Measurements from ENCODE around the gene OR5D13. TPM values are rescaled to one million over a fixed set of nuclear protein-coding genes. Genes with fewer than 3 reads are reported as not detected.

The OR5D13 gene, protein sequence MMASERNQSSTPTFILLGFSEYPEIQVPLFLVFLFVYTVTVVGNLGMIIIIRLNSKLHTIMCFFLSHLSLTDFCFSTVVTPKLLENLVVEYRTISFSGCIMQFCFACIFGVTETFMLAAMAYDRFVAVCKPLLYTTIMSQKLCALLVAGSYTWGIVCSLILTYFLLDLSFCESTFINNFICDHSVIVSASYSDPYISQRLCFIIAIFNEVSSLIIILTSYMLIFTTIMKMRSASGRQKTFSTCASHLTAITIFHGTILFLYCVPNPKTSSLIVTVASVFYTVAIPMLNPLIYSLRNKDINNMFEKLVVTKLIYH
- total RNA-seq (2014; rRNA removed; shearing (Covaris generic)) = not detected in 2 replicates
- not detected in 2 replicates for polyA plus RNA-seq (2015; cell fraction: cytosol; rRNA removed)
- polyA plus RNA-seq (2015; cell fraction: nucleus; rRNA removed) = not detected in 2 replicates

DNA sequence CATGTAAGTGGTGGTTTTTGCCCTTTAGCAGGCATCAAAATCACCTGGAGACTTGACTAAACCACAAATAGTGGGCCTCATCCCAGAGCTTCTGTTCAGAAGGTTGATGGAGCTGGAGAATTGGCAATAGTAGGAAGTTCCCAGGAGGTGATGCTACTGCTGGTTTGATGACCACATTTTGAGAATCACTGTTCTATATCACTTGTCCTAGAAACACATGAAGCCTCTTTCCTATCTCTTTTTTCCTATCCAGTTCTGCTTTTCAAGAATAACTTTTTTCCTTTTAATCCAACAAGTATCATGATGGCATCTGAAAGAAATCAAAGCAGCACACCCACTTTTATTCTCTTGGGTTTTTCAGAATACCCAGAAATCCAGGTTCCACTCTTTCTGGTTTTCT is at the start of gene OR5D13:
Gene OR5D13, plus strand, starts transcription at position 301 of the 400 bp plus-strand sequence. Its CDS starts 0 bp downstream, at position 301.
- no peak for DNase-seq (ENCODE audit: low read depth)

DNA sequence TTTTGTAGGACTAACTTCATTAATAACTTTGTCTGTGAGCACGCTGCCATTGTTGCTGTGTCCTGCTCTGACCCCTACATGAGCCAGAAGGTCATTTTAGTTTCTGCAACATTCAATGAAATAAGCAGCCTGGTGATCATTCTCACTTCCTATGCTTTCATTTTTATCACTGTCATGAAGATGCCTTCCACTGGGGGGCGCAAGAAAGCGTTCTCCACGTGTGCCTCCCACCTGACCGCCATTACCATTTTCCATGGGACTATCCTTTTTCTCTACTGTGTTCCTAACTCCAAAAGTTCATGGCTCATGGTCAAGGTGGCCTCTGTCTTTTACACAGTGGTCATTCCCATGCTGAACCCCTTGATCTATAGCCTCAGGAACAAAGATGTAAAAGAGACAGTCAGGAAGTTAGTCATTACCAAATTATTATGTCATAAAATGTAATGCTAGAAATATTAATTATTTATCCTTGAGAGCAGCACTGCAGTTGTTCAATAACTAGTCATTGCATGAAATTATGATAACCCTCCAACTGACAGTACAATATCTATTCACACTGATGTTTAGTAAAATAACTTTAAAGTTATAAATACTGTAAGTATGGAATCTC is 46.4 kb upstream of the OR5D13 start:
- DNase-seq (ENCODE audit: low read depth) = peak; percentile 30

DNA sequence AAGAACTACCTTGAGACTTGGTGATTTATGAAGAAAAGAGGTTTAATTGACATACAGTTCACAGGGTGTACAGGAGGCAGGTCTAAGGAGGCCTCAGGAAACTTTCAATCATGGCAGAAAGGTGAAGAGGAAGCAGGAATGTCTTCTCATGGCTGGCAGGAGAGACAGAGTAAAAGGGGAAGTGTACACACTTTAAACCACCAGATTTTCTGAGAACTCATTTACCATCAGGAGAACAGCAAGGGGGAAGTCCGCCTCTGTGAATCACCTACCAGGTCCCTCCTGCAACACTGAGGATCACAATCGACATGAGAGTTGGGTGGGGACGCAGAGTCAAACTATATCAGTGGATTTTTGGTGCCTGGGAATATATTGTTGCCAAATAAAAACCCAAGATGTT is 40.3 kb upstream of the OR5D13 start:
- DNase-seq (ENCODE audit: low read depth) = no peak

DNA sequence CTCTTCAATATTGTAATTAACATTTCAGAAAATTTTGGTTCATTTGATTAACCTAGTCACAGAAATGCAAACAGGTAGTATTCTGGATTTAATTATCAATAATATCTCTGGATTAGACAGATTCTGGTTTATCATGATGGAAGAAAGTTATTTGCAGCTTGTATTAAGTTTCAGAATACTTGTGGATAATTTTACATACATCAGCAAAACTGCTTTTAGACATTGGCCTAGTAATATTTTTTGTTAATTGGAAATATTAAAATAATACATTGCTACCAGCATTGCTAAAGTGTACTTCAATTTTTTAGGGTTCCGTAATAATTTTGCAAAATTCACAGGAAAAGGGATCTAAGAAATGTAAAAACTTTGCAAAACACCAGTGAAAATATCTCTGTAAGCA is 18.4 kb downstream of the OR5D13 start:
- no peak for DNase-seq (ENCODE audit: low read depth)

DNA sequence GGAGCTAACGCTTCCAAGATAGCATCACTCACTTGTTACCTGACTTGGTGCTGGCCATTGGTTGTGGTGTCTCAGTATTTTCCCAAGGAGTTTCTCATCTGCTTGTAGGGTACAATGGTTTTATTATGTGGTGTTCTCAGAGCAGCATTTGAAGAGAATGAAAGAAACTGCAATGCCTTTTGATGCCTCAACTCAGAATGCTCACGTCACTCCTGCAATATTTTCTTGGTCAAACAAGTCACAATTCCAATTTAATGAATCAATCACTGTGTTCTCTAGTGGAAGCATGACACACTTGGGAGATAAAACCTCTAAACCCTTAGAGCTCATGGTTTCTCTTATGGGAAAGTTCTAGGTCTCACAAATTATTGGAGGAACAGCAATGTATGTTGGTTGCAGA is 20.1 kb downstream of the OR5D13 start:
- DNase-seq (ENCODE audit: low read depth) = no peak

DNA sequence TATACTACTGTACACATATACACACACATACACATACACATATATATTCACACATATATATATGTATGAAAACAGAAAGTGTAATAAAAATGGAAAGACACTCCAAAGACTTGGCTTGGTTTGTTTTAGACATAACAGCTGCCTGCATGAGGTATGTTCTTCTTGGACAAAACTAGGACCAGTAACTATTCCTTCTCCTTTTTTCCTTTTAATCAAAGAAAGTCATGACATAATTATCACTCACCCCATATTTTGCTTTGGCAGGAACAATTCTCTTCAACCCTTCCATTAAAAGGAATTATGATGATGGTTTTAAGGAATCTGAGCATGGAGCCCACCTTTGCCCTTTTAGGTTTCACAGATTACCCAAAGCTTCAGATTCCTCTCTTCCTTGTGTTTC is 22.0 kb downstream of the OR5D13 start, which contains the start of gene OR5D14:
Gene OR5D14, plus strand, starts transcription at position 301 of the 400 bp plus-strand sequence. Its CDS starts 0 bp downstream, at position 301.
- no peak for DNase-seq (ENCODE audit: low read depth)

DNA sequence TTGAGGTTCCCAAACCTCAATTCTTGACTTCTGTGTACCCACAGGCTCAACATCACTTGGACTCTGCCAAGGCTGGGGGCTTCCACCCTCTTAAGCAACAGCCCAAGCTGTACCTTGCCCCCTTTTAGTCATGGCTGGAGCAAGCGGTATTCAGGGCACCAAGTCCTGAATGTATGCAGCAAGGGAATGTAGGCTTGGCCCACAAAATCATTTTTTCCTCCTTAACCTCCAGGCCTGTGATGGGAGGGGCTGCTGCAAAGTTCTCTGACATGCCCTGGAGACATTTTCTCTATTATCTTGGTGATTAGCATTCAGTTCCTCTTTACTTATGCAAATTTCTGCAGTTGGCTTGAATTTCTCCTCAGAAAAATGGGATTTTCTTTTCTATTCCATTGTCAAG is 33.0 kb downstream of the OR5D13 start:
- no peak for DNase-seq (ENCODE audit: low read depth)

DNA sequence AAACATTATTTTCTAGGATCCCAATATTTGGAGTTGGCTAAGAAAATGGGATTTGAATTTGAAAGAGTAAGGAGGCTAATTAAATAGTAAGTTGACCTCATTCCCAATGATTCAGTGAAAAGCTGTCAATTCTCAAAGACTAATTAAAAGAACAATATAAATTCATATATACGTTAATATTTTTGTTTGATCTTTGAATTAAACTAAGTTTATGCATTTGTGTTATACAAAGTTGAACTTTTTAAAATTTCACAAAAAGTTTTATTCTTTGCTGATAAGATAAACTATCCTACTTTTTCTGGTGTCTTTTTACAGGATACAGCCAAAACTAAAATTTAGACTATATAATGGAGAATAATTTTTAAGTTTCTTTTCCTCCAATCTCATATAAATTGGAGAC is 37.8 kb downstream of the OR5D13 start, which contains the start of gene OR5L1:
Gene OR5L1, plus strand, starts transcription at position 301 of the 400 bp plus-strand sequence. CDS start 100 bp downstream, outside the sequence.
- no peak for DNase-seq (ENCODE audit: low read depth)

DNA sequence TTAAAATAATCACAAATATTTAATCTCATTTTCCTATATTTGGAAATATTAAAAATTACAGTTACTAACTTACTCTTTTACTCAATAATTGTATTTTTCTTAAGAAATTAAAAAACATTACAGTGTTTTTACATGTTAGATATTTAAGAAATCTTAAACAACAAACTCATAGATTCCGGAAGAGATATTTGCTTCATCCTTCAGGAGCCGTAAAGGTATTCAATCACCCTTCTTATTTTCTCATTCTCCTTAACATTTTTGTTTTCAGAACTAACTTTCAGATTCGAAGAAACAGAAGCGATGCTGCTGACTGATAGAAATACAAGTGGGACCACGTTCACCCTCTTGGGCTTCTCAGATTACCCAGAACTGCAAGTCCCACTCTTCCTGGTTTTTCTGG is 46.1 kb downstream of the OR5D13 start, which contains the start of gene OR5D18:
Gene OR5D18, plus strand, starts transcription at position 301 of the 400 bp plus-strand sequence. Its CDS starts 0 bp downstream, at position 301.
- DNase-seq (ENCODE audit: low read depth) = no peak

Other genes starting within 250 kb of the OR5D13 start
- gene OR4C15, start 219.0 kb upstream of the OR5D13 start, total RNA-seq (2014; rRNA removed; shearing (Covaris generic)) = not detected in 2 replicates
- gene OR4C16, start 201.3 kb upstream of the OR5D13 start, total RNA-seq (2014; rRNA removed; shearing (Covaris generic)) = not detected in 2 replicates
- gene OR4C11, start 165.8 kb upstream of the OR5D13 start, total RNA-seq (2014; rRNA removed; shearing (Covaris generic)) = not detected in 2 replicates
- not detected in 2 replicates for gene OR4P4, start 138.3 kb upstream of the OR5D13 start, total RNA-seq (2014; rRNA removed; shearing (Covaris generic))
- gene OR4S2, start 125.1 kb upstream of the OR5D13 start, total RNA-seq (2014; rRNA removed; shearing (Covaris generic)) = not detected in 2 replicates
- gene OR4C6, start 111.2 kb upstream of the OR5D13 start, total RNA-seq (2014; rRNA removed; shearing (Covaris generic)) = 0.10 TPM in 1 of 2 replicates, not detected in the other
- gene OR5D14, start 22.1 kb downstream of the OR5D13 start, total RNA-seq (2014; rRNA removed; shearing (Covaris generic)) = not detected in 2 replicates
- not detected in 2 replicates for gene OR5L1, start 37.9 kb downstream of the OR5D13 start, total RNA-seq (2014; rRNA removed; shearing (Covaris generic))
- not detected in 2 replicates for gene OR5D18, start 46.2 kb downstream of the OR5D13 start, total RNA-seq (2014; rRNA removed; shearing (Covaris generic))
- gene OR5L2, start 53.8 kb downstream of the OR5D13 start, total RNA-seq (2014; rRNA removed; shearing (Covaris generic)) = not detected in 2 replicates
- gene OR5D16, start 65.3 kb downstream of the OR5D13 start, total RNA-seq (2014; rRNA removed; shearing (Covaris generic)) = not detected in 2 replicates
- not detected in 2 replicates for gene TRIM51, start 109.9 kb downstream of the OR5D13 start, total RNA-seq (2014; rRNA removed; shearing (Covaris generic))
- gene OR5W2, start 141.1 kb downstream of the OR5D13 start, total RNA-seq (2014; rRNA removed; shearing (Covaris generic)) = not detected in 2 replicates
- gene OR5I1, start 163.0 kb downstream of the OR5D13 start, total RNA-seq (2014; rRNA removed; shearing (Covaris generic)) = not detected in 2 replicates
- gene OR10AG1, start 196.5 kb downstream of the OR5D13 start, total RNA-seq (2014; rRNA removed; shearing (Covaris generic)) = not detected in 2 replicates
- gene OR5F1, start 221.2 kb downstream of the OR5D13 start, total RNA-seq (2014; rRNA removed; shearing (Covaris generic)) = not detected in 2 replicates

All from HT1080 (cell line).